Urinary bladder (tissue), 4 donors: ENCODE data around the gene NFKBIL1. TPM values are rescaled to one million over a fixed set of nuclear protein-coding genes. Genes with fewer than 3 reads are reported as not detected.
"Not testable (repeated sequence)": the region's sequence is repeated elsewhere in the genome, so short reads cannot be mapped to it uniquely, and the experiment has no call there.

Experiments used
- DNase-seq: peaks from one replicate; pipeline ENCODE4 v3.0.0-alpha.2; 2015; ENCODE audit errors: extremely low spot score
- H3K27ac ChIP-seq: one replicate; pipeline ENCODE4 v1.5.1; 2013; ENCODE audit warnings: low read depth, mild to moderate bottlenecking, moderate library complexity
- H3K36me3 ChIP-seq: one replicate; pipeline ENCODE4 v1.6.1; 2013; ENCODE audit warnings: mild to moderate bottlenecking, moderate library complexity; ENCODE audit not compliant: insufficient read depth
- H3K4me1 ChIP-seq: one replicate; pipeline ENCODE4 v1.6.1; 2013; ENCODE audit warnings: mild to moderate bottlenecking, moderate library complexity; ENCODE audit not compliant: insufficient read depth
- H3K4me3 ChIP-seq: one replicate; pipeline ENCODE4 v1.5.1; 2013; ENCODE audit warnings: low read depth, low read length
- WGBS: extraction: QIAGEN DNeasy Blood & Tissue Kit; methylation state at CpG from one replicate; pipeline ENCODE4 v1.1.7; 2013; 5-methylcytosine and 5-hydroxymethylcytosine counted together
- polyA plus RNA-seq: library from polyadenylated mRNA; stranded (reverse); fragments of 200-250 nt; gene quantifications from one replicate; pipeline ENCODE4 v1.2.3, GENCODE V29; 2013
- total RNA-seq: library from RNA; depleted of rRNA; stranded (reverse); fragments of >200 nt; gene quantifications from one replicate; pipeline ENCODE4 v1.2.3, GENCODE V29; 2014
- donor health status: healthy with polysubstance abuse.
- donor health status: healthy.

Gene NFKBIL1
- total and polyA plus RNA-seq, 2 donors: 12.1 to 36.9 TPM

- Histone ChIP-seq H3K4me1 (no peaks in the 10 kb centered on the region), H3K27ac (peak within 1 kb of the TSS; percentile 98), H3K36me3 (no peaks in the 10 kb centered on the region), H3K4me3 (peak within 1 kb of the TSS; percentile 70)
- peak; percentile 96 for DNase-seq
- under 1% methylated on average over 43 of the region's 43 CpGs for WGBS
Measured at GRCh38 chr6:31541658-31542521, 5.5 kb upstream of the NFKBIL1 start, which contains the start of gene DDX39B. Gene DDX39B, minus strand, starts transcription at chr6:31542003. Its CDS starts 1,471 bp downstream, at chr6:31540532.

- Histone ChIP-seq H3K4me3 (no peak overlapping the region), H3K4me1 (peaks cover 2% of the 10 kb centered on the region), H3K27ac (no peak overlapping the region), H3K36me3 (no peaks in the 10 kb centered on the region)
- WGBS: 94% methylated on average over 6 of the region's 6 CpGs
- DNase-seq: no peak
Measured at GRCh38 chr6:31543639-31544038, 3.8 kb upstream of the NFKBIL1 start.

- no peak for DNase-seq
- no peak overlapping the region for H3K27ac ChIP-seq
- H3K4me1 ChIP-seq: peaks cover 2% of the 10 kb centered on the region
- H3K4me3 ChIP-seq: no peak overlapping the region
- 72% methylated on average over 2 of the region's 2 CpGs for WGBS
- H3K36me3 ChIP-seq: no peaks in the 10 kb centered on the region
Measured at GRCh38 chr6:31544676-31545075, 2.7 kb upstream of the NFKBIL1 start.

- Histone ChIP-seq H3K36me3 (no peaks in the 10 kb centered on the region), H3K27ac (no peak overlapping the region), H3K4me1 (peaks cover 2% of the 10 kb centered on the region), H3K4me3 (no peak overlapping the region)
- 79% methylated on average over 7 of the region's 7 CpGs for WGBS
- DNase-seq: no peak
Measured at GRCh38 chr6:31545291-31545690, 2.1 kb upstream of the NFKBIL1 start.

- peak; percentile 84 for DNase-seq
- 4% methylated on average over 11 of the region's 11 CpGs for WGBS
- peaks cover 2% of the 10 kb centered on the region for H3K4me1 ChIP-seq
Measured at GRCh38 chr6:31546339-31546957, 960 bp upstream of the NFKBIL1 start, which contains the start of gene ATP6V1G2. Gene ATP6V1G2, minus strand, starts transcription at chr6:31546608. Its CDS starts 49 bp downstream, at chr6:31546559.

GRCh38 chr6:31547727-31548543, 527 bp downstream of the NFKBIL1 start:
- no peak for DNase-seq
- Histone ChIP-seq H3K4me1 (peaks cover 2% of the 10 kb centered on the region), H3K36me3 (no peaks in the 10 kb centered on the region), H3K27ac (peak overlapping the region; percentile 53), H3K4me3 (peak overlapping the region; percentile 29)
- 73% methylated on average over 24 of the region's 24 CpGs for WGBS

More at GRCh38 chr6:31546339-31546957, 960 bp upstream of the NFKBIL1 start, which contains the start of gene ATP6V1G2:
- no peaks in the 10 kb centered on the region for H3K36me3 ChIP-seq
- H3K27ac ChIP-seq: peak within 1 kb of the TSS; percentile 53
- peak within 1 kb of the TSS; percentile 29 for H3K4me3 ChIP-seq

GRCh38 chr6:31548544-31548873, 1.1 kb downstream of the NFKBIL1 start:
- no peaks in the 10 kb centered on the region for H3K36me3 ChIP-seq
- DNase-seq: no peak
- no peak overlapping the region for H3K27ac ChIP-seq
- WGBS: 90% methylated on average over 2 of the region's 2 CpGs
- H3K4me1 ChIP-seq: peaks cover 2% of the 10 kb centered on the region
- H3K4me3 ChIP-seq: no peak overlapping the region

GRCh38 chr6:31551371-31551770, 4.0 kb downstream of the NFKBIL1 start:
- H3K4me3 ChIP-seq, H3K27ac ChIP-seq, DNase-seq, H3K4me1 ChIP-seq, H3K36me3 ChIP-seq: not testable (repeated sequence)
- 52% methylated on average over 5 of the region's 5 CpGs for WGBS

- no peak for DNase-seq
- Histone ChIP-seq H3K36me3 (no peaks in the 10 kb centered on the region), H3K4me1 (no peaks in the 10 kb centered on the region), H3K27ac (no peak overlapping the region), H3K4me3 (no peak overlapping the region)
- 79% methylated on average over 3 of the region's 3 CpGs for WGBS
Measured at GRCh38 chr6:31556307-31556706, 8.9 kb downstream of the NFKBIL1 start.

- Histone ChIP-seq H3K36me3 (no peaks in the 10 kb centered on the region), H3K4me3 (no peak overlapping the region), H3K4me1 (no peaks in the 10 kb centered on the region), H3K27ac (no peak overlapping the region)
- 76% methylated on average over 24 of the region's 24 CpGs for WGBS
- DNase-seq: no peak
Measured at GRCh38 chr6:31557443-31558317, 10.3 kb downstream of the NFKBIL1 start.

GRCh38 chr6:31558318-31558625, 10.9 kb downstream of the NFKBIL1 start:
- H3K4me3 ChIP-seq: no peak overlapping the region
- H3K4me1 ChIP-seq: no peaks in the 10 kb centered on the region
- DNase-seq: no peak
- WGBS: 87% methylated on average over 8 of the region's 8 CpGs
- H3K36me3 ChIP-seq: no peaks in the 10 kb centered on the region
- H3K27ac ChIP-seq: no peak overlapping the region

- no peak overlapping the region for H3K4me3 ChIP-seq
- no peak for DNase-seq
- no peak overlapping the region for H3K27ac ChIP-seq
- H3K4me1 ChIP-seq: no peaks in the 10 kb centered on the region
- 83% methylated on average over 14 of the region's 14 CpGs for WGBS
- no peaks in the 10 kb centered on the region for H3K36me3 ChIP-seq
Measured at GRCh38 chr6:31558631-31559500, 11.5 kb downstream of the NFKBIL1 start.
